Stimulated activated CD4-positive, alpha-beta T cell treated with anti-CD3 and anti-CD28 coated beads, Interleukin-2, amount 100 ng/mL, for 24 hours (primary cell): ENCODE results near the gene UBAC2.
A peak's percentile ranks its signal among the peaks of the same experiment; 100 is the strongest.
"Not testable (repeated sequence)": the region's sequence is repeated elsewhere in the genome, so short reads cannot be mapped to it uniquely, and the experiment has no call there.

Experiments
- DNase-seq, 2 donors: peaks; one replicate each; pipeline ENCODE4 v3.0.0-alpha.2; 2020

The UBAC2 gene

DNA sequence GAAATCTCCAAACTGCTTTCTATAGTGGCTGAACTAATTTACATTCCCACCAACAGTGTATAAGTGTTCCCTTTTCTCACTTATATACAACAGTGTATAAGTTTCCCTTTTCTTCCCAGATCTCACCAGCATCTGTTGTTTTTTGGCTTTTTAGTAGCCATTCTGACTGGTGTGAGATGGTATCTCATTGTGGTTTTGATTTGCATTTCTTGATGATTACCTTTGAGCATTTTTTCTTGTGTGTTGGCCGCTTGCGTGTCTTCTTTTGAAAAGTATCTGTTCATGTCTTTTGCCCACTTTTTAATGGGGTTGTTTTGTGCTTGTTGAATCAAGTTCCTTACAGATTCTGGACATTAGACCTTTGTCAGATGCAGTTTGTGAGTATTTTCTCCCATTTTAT lies 49.0 kb downstream of the UBAC2 start:
- DNase-seq: not testable (repeated sequence)

- DNase-seq: no peak
Observed at GRCh38 chr13:99250982-99251825, 50.5 kb downstream of the UBAC2 start.

- DNase-seq: no peak
Observed at GRCh38 chr13:99251921-99252320, 51.3 kb downstream of the UBAC2 start.

GRCh38 chr13:99254830-99255229 lies 54.2 kb downstream of the UBAC2 start:
- no peak for DNase-seq

- DNase-seq: no peak
Observed at GRCh38 chr13:99255271-99255670, 54.6 kb downstream of the UBAC2 start.

GRCh38 chr13:99256283-99256682 lies 55.6 kb downstream of the UBAC2 start:
- DNase-seq: no peak

DNA sequence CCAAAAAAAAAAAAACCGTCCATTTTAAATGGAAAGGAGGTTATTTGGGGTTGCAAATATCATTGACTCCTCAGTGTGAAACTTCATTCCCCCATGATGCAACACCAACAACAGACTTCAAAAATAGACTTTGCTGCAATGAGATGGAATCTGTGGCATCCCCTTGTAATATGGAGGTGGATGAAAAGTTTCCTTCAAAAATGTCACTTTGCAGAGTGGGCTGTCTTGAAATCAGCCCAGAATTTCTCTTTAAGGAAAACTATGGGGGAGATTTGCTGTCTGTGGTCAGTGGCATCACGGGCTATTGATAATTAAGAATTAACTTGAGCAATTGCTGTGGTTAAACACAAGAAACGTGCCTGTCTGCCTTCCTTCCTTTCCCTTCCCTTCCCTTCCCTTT lies 56.1 kb downstream of the UBAC2 start:
- DNase-seq: no peak

GRCh38 chr13:99257291-99257690 lies 56.6 kb downstream of the UBAC2 start:
- no peak for DNase-seq

GRCh38 chr13:99258210-99258860 lies 57.7 kb downstream of the UBAC2 start, which contains the start of gene GPR18:
Gene GPR18 (minus strand): TSS chr13:99258379. CDS start chr13:99255872, 2,507 bp downstream.
- DNase-seq: peak in 1 of 2 donors; percentile 33

- no peak for DNase-seq
Observed at GRCh38 chr13:99258946-99259345, 58.3 kb downstream of the UBAC2 start.

DNA sequence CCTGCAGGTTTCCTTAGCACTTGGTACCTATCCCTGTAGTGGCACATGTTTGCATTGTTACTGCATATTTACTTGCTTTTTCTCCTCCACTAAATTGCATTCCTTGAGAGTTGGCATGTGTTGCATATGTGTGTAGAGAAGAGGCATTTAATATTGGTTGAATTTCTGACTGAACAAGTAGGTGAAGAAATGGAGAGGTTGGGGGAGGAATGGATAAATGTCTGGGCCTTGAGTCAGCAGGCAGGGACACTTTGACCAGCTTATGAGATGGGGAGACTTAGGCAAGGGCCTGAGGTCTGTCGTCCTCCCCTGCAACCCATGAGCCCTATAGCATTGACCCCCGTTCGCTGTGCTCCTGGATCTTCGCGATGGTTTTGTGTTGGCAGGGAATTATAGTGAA lies 59.6 kb downstream of the UBAC2 start:
- no peak for DNase-seq

GRCh38 chr13:99261059-99261458 lies 60.4 kb downstream of the UBAC2 start:
- DNase-seq: no peak

GRCh38 chr13:99263126-99263785 lies 62.6 kb downstream of the UBAC2 start:
- no peak for DNase-seq

DNA sequence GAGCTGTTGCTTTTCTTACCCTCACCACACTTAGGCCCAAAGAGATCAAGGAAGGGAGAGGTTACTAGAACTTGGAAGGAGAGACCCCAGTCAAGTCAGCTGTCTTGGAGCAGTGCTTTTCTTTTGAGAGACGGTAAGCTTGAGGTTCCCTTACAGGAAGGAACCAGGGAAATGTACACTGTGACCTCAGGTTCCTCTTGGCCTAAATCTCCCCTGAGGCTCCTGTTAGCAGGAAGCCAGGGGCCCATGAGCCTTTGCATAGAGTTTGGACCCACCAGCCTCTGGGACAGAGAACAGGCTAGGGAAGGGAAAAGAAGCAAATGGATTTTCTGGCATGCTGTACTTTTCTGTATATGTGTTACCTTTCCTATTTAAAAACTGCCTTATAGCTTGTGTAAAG lies 63.4 kb downstream of the UBAC2 start:
- DNase-seq: no peak

- peak; percentile 45 to 73 for DNase-seq
Observed at GRCh38 chr13:99265162-99265800, 64.6 kb downstream of the UBAC2 start.

DNA sequence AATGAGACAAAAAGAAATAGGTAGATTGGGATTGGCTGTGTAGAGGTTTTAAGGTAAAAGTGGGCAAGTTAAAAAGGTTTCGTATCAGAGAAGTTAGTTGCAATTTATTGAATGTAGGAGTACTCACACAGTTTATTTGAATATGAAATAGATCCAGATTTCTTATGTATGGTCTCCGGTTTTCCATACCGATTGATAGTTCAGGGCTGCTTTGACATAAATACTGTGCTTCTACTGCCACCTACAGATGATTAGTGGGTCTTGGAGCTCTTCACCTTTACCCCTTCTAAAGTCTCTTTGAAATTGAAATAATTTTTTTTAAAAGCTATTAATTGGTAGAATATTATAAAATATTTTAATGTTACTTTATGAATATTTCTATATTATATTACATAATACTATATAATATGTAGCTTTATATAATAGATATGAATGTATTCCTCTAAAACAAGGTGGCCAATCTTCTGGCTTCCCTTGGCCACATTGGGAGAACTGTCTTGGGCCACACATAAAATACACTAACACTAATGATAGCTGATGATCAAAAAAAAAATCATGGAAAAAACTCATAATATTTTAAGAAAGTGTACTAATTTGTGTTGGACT lies 65.3 kb downstream of the UBAC2 start:
- no peak for DNase-seq

GRCh38 chr13:99266827-99267226 lies 66.2 kb downstream of the UBAC2 start:
- DNase-seq: no peak

DNA sequence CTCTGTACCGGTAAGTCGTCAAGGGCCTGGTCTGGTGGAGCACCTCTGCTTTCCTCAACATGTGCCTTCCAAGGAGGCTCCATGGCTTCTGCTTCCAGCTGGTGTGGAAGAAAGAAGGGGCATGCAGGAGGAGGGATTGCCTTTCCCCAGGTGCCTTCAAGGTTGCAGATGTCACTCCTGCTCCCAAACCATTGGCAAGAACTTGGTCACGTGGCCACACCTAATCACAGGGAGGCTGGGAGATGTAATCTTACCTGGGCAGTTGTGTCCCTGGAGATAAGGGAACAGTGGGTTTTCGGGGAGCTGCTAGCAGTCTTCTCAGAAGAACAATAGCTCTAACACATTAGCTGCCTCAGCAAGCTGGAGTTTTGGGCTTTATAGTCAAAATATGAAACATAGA lies 67.3 kb downstream of the UBAC2 start:
- no peak for DNase-seq

GRCh38 chr13:99268822-99269221 lies 68.2 kb downstream of the UBAC2 start:
- DNase-seq: no peak

DNA sequence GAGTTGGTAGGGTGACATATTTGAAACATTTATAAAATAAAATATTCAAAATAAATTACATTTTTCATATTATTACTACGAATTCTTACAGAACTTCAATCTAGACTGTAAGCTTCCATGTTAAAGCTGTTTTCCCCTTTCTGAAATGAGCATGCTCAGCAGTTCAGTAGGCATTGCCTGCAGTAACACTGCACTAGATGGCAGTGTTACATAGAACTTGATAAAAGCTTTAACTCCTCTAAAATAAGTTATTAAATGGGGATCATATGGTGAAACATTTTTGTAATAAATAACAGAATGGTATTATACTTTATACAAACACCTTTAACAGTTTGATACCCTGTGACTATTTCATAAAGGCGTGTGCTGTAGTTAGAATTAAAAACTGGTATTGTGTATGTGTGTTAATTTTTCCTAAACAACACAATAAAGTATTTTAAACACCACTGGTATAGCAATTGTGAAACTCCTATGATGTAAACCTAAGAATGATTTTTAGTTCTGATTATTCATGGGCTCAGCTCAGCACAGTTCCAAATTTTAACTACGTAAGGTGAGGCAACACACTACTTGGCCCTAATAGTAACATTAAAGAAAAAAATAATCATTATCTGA lies 69.1 kb downstream of the UBAC2 start:
- DNase-seq: no peak

GRCh38 chr13:99270518-99270917 lies 69.9 kb downstream of the UBAC2 start:
- no peak for DNase-seq

- no peak for DNase-seq
Observed at GRCh38 chr13:99271249-99271648, 70.6 kb downstream of the UBAC2 start.
